ENCODE results near the gene TMEM175.

DNA sequence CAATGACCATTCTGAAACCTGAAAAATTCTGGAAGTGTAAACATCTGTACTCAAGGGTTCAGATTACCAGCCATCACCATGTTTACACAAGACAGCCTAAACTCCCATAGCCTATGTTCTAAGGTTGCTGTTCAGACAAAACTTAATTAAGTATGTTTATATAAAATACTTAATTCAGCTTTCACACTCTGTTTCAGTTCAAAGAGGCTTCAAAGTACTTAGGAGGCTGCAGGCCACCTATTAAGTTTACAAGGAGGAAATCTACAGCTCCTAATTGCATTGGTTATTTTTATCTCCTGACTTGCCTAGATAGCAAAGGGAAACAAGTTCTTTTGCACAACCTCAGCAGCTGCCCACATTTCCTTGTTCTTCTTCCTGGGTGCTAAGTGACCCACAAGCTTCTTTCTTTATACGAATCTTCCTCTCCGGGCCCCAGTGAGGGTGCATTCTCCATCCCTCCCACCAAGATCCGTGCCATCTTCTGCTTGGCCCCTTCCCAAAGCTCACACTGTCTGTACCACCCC, 2.2 kb upstream of the TMEM175 start:
- TF ChIP-seq, protein P1, sequence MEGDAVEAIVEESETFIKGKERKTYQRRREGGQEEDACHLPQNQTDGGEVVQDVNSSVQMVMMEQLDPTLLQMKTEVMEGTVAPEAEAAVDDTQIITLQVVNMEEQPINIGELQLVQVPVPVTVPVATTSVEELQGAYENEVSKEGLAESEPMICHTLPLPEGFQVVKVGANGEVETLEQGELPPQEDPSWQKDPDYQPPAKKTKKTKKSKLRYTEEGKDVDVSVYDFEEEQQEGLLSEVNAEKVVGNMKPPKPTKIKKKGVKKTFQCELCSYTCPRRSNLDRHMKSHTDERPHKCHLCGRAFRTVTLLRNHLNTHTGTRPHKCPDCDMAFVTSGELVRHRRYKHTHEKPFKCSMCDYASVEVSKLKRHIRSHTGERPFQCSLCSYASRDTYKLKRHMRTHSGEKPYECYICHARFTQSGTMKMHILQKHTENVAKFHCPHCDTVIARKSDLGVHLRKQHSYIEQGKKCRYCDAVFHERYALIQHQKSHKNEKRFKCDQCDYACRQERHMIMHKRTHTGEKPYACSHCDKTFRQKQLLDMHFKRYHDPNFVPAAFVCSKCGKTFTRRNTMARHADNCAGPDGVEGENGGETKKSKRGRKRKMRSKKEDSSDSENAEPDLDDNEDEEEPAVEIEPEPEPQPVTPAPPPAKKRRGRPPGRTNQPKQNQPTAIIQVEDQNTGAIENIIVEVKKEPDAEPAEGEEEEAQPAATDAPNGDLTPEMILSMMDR (IDR thresholded peaks at IDR 0.05) = no peak
- TF ChIP-seq ZFX (IDR thresholded peaks at IDR 0.05; ENCODE audit: borderline replicate concordance) = no peak
